Cortex of kidney (tissue), 1 donor: Measurements from ENCODE around the gene KRT38.
"Not testable (repeated sequence)": the region's sequence is repeated elsewhere in the genome, so short reads cannot be mapped to it uniquely, and the experiment has no call there.

ENCODE experiments used
- DNase-seq: peaks from one replicate; lab custom pipeline; 2025; lab: John Stamatoyannopoulos, UW

The KRT38 gene

GRCh38 chr17:41462705-41463104 is 21.9 kb upstream of the KRT38 start:
- no peak for DNase-seq

DNA sequence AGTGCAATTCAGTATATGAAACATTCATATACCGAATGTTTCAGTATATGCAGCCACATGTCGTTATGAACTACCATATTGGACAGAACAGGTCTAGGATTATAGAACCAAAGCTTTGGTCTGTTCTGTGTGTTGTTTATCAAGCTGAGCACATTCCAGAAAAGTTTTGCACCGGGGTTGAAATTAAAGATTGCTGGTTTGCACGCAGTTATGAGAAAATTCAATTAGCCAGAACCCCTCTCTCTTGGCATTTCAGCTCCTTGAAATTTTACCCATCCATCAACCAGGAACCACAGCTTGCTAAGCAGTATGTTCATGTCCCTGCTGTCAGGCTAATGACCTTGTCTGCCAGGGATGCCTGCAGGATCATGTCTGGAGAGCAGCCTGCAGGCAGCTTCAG is 16.9 kb upstream of the KRT38 start:
- DNase-seq = no peak

DNA sequence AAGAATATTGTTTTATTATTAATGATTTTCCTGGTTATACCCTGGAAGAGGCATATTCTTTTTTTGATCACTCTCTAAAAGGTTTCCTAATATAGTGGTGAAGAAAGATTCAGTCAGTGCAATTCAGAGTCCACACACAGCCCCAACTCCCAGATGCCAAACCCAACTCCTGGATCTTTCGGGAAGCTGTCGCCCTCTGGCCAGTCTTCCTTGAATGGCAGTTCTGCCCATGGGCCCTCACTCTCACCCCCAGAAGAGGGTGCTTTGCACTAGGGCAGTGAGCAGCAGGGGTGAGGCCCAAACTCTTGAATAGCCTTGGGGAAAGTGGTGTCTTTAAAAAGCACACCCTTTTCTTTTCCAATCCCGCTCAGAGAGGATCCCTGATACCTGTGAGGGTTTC is 15.4 kb upstream of the KRT38 start:
- DNase-seq = no peak

- no peak for DNase-seq
Observed at GRCh38 chr17:41455236-41455635, 14.5 kb upstream of the KRT38 start.

DNA sequence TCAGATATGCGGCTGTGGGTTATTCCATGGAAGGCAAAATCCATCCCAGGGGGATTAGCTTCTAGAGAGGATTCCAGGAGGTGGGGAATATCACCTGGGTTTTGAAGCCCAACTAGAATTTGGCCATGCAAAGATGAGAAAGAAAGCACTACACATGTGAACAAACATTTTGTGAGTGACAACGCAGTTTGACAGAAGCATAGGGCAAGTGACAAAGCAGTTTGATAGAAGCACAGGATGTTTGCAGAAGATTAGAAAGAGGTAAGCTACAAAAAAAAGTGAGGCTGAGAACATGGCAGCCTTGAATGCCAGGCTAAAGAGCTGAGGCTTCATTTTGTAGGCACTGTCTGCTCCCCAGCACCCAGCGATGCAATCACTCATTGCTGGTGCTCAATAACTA is 12.3 kb upstream of the KRT38 start:
- DNase-seq = no peak

GRCh38 chr17:41452281-41452680 is 11.5 kb upstream of the KRT38 start:
- DNase-seq = no peak

DNA sequence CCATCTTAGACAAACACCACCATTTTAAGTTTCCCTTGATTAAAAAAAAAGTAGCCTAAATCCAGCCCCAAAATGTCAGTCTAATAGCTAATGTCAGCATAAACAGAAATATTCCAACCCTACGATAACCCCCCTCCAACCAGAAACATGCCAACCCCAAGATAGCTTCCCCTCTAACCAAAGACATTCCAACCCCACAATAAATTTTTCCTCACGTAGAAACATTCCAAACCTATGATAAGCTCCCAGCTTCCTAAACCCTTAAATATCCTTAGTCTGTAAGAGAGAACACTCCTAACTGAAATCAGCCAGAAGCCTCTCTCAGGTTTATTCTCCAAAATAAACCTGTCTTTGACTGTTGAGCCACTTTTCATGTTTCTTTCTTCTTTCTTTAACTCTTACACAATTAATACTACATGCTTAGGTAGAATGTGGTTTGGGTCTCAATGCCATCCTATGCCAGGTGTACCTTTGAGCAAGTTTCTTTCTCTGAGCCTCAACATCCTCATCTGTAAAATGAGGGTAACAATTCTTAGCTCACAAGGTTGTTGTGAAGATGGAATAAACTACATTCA is 10.5 kb upstream of the KRT38 start:
- no peak for DNase-seq

DNA sequence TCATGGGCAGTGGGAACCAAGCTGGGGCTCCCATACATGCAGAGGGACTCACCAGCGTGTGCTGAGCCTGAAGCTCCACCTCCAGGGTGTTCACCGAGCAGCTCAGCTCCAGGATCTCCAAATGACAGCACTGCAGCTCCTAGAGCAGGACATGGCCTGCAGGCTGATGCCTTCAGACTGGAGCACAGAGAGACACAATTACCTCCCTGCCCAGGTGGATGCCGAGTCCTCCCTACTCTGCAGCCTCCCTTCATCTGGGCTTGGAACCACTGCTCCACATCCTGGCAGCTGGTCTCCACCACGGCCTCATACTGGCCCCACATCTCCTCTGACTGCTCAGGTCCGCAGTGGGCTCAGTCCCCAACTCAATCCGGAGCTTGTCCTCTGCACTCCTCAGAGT is 8.2 kb upstream of the KRT38 start:
- no peak for DNase-seq

- DNase-seq = no peak
Observed at GRCh38 chr17:41448506-41448905, 7.7 kb upstream of the KRT38 start.

GRCh38 chr17:41446806-41447205 is 6.0 kb upstream of the KRT38 start:
- no peak for DNase-seq

DNA sequence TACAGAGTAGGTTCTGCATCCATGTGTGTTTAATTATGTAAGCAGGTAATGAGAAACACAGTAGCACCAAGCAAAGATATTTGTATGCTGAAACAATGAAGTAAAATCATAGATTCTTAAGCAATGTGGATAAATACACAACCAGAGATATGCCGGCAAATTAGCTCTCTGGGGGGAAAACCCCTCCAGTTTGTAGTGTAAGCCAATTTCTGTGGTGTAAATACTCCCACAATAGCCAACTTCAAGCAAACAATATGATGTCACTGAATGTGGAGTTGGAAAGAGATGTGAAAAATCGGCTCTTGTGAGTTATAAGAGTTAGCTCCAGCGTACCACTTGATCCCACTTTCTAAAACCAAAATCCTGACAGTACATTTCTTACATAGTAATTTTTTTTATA is 3.9 kb upstream of the KRT38 start:
- DNase-seq = no peak

GRCh38 chr17:41444186-41444585 is 3.4 kb upstream of the KRT38 start:
- no peak for DNase-seq

DNA sequence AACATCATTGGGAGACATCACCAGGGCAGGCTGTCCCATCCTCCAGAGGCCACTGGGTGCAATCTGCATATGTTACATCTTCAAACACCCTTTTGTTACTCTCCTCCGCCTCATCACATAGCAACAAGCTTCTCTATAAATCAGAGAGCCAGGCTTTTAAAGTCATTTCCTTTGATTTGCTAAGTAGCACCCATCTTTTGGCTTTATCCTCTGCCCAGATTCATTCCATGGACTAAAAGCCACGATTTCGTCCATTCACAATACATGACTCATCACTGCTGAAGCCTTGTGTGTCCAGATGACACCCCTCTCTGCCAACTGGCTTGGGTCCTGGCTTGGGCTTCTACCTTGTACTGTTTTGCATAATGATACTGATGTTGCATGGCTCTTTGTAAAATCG is 2.0 kb upstream of the KRT38 start:
- no peak for DNase-seq

DNA sequence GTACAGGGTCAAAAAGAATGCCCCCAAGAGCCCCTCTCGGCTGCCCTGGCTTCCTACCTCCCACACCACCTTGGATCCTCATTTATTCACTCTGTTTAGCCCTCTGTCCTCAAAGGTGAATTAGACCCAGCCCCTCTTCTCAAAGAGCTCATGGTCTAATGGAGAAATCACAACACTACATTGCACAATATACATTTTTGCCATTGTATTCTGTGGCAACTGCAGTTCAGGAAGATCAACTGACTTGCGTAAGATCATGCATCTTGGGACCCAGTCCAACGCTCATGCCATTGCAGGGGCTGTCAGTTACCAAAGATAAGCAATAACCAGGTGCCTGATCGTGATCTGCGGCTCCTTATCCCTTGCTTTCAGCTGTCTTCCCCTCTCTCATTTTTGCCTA is 1.4 kb downstream of the KRT38 start:
- no peak for DNase-seq

DNA sequence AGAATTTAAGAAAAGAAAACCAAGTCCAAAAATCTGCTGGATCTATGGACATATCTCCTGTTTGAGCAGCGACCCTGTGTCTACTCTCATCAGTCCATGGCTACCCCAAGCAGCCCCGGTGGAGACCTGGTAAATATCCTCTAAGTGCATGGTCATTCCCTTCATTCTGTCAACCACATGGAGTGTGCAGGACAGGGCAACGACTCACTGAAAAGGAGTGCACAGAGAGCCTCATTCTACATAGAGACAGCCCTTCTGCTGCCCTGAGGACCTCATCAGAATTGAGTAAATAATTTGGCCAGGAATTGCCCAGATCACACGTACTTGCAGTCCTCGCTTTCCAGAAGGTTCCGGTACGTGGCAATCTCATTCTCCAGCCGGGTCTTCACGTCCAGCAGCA is 3.0 kb downstream of the KRT38 start:
- no peak for DNase-seq

- DNase-seq = no peak
Observed at GRCh38 chr17:41437254-41437653, 3.5 kb downstream of the KRT38 start.

- no peak for DNase-seq
Observed at GRCh38 chr17:41434415-41434814, 6.4 kb downstream of the KRT38 start.

GRCh38 chr17:41434005-41434404 is 6.8 kb downstream of the KRT38 start:
- no peak for DNase-seq

DNA sequence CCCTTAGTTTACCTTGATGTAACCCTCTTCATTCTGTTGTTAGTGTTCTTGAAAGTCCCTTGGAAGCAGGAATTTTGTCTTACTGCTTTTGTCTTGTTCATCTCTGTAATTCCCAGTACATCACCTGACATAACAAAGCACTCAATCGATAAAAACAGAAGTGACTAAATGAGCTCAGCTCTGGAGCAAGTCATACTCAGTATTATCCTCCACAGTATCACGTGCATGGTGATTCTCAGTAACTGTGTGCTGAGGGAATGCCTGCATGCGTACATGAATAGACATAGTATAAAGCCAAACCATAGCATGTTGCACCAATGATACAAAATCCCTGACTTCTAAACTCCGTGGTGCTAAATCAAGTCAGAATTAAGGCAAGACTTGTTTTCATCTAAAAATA is 7.2 kb downstream of the KRT38 start:
- DNase-seq = no peak

DNA sequence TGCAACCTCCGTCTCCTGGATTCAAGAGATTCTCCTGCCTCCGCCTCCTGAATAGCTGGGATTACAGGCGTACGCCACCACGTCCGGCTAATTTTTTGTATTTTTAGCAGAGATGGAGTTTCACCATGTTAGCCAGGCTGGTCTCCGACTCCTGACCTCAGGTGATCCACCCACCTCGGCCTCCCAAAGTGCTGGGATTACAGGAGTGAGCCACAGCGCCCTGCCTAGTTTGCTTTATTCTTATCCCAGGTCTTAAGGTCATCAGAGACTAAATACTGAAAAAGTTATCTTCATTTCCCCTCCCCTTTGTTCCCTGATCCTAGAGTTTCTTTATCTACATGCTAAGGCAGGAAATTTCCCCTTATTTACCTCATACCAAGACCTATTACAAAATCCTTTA is 10.4 kb downstream of the KRT38 start:
- not testable (repeated sequence) for DNase-seq

- no peak for DNase-seq
Observed at GRCh38 chr17:41429667-41430066, 11.1 kb downstream of the KRT38 start.

GRCh38 chr17:41428591-41429291 is 12.0 kb downstream of the KRT38 start:
- no peak for DNase-seq

- DNase-seq = no peak
Observed at GRCh38 chr17:41424111-41424635, 16.6 kb downstream of the KRT38 start, which contains the start of gene KRT37. Gene KRT37, minus strand, starts transcription at chr17:41424585. Its CDS starts 62 bp downstream, at chr17:41424523.

DNA sequence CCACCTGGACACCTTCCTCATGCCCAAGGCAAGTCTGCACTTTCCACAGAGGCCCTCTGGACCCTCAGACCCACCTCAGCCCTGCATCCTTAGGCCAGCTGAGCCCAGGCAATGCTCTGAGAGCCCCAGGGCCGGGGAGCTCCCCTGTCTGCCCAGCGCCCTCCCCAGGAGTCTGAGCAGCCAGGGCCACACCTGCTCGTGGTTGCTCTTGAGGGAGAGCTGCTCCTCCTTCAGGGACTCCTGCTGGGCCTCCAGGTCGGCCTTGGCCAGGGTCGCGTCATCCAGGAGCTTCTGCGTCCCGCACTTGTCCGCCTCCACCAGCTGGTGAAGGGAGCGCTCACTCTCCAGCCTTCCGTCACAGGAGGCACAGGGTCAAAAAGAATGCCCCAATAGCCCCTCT is 18.2 kb downstream of the KRT38 start:
- DNase-seq = not testable (repeated sequence)
